A673 (cell line): ENCODE data around the gene SYNJ2BP. TPM values are rescaled to one million over a fixed set of nuclear protein-coding genes. Genes with fewer than 3 reads are reported as not detected.

Experiments used
- BruUV-seq: library from RNA; stranded (reverse); fragments of 400-500 nt; replicated peaks from 2 replicates; lab custom pipeline; 2021; lab: Mats Ljungman, UMichigan
- CTCF ChIA-PET: fragments of 300-600 bp; sonication (Branson Sonifier 250); formaldehyde crosslinking; loops from one replicate; lab custom pipeline; 2022; ENCODE audit warnings: antibody characterized with exemption; lab: Charles Lee
- POLR2A ChIA-PET: fragments of 300-600 bp; sonication (Branson Sonifier 250); formaldehyde crosslinking; loops from one replicate; lab custom pipeline; 2022; ENCODE audit warnings: antibody characterized with exemption; ENCODE audit not compliant: low non-redundant PET; lab: Charles Lee
- DNase-seq: peaks from one replicate; pipeline ENCODE4 v3.0.0-alpha.2; 2015; ENCODE audit warnings: low spot score
- H3K27ac ChIP-seq: fragments of 200-600 bp; sonication (generic); 2 replicates; pipeline ENCODE4 v1.5.1; 2016; ENCODE audit warnings: mixed run types, low read depth, mild to moderate bottlenecking, mixed read lengths, antibody characterized with exemption, low read length; ENCODE audit not compliant: poor library complexity, severe bottlenecking
- H3K27me3 ChIP-seq: fragments of 200-600 bp; sonication (generic); replicated peaks from 2 replicates; pipeline ENCODE4 v1.6.1; 2017; ENCODE audit warnings: mixed run types, low read depth, mild to moderate bottlenecking, mixed read lengths, antibody characterized with exemption, low read length; ENCODE audit not compliant: insufficient read depth, poor library complexity
- H3K36me3 ChIP-seq: fragments of 200-600 bp; sonication (generic); 2 replicates; pipeline ENCODE4 v1.6.1; 2016; ENCODE audit warnings: mixed run types, mild to moderate bottlenecking, mixed read lengths, antibody characterized with exemption, low read length; ENCODE audit not compliant: insufficient read depth, poor library complexity, severe bottlenecking
- H3K4me1 ChIP-seq: fragments of 200-600 bp; sonication (generic); 2 replicates; pipeline ENCODE4 v1.6.1; 2017; ENCODE audit warnings: mixed run types, mild to moderate bottlenecking, mixed read lengths, antibody characterized with exemption, low read length; ENCODE audit not compliant: insufficient read depth, poor library complexity, severe bottlenecking
- H3K4me3 ChIP-seq: fragments of 200-600 bp; sonication (generic); 2 replicates; pipeline ENCODE4 v1.5.1; 2016; ENCODE audit warnings: low read depth, mixed run types, mild to moderate bottlenecking, mixed read lengths, low read length; ENCODE audit not compliant: poor library complexity, severe bottlenecking
- H3K9me3 ChIP-seq: fragments of 200-600 bp; sonication (generic); 2 replicates; pipeline ENCODE4 v1.6.1; 2016; ENCODE audit warnings: mixed run types, low read depth, mild to moderate bottlenecking, mixed read lengths, antibody characterized with exemption, low read length; ENCODE audit not compliant: poor library complexity, severe bottlenecking
- CTCF ChIP-seq: fragments of 300-800, 200-600 bp; sonication (generic); conservative IDR thresholded peaks from 2 replicates; pipeline ENCODE4 v1.5.1; 2017; ENCODE audit warnings: low read depth, mild to moderate bottlenecking, antibody characterized with exemption, low read length, moderate library complexity, mixed read lengths
- EZH2 ChIP-seq: fragments of 200-600 bp; sonication (generic); IDR thresholded peaks from 2 replicates; pipeline ENCODE4 v1.6.1; 2017; ENCODE audit warnings: borderline replicate concordance, low read depth, mild to moderate bottlenecking, mixed read lengths, antibody characterized with exemption, low read length; ENCODE audit not compliant: poor library complexity, severe bottlenecking
- intact Hi-C: fragments of 100-400 bp; cut with micrococcal nuclease; formaldehyde crosslinking; loops from one replicate; pipeline ENCODE4 v1.10.0; 2022; ENCODE audit not compliant: unreplicated experiment
- total RNA-seq: library from RNA; stranded (reverse); gene quantifications from 2 replicates; pipeline ENCODE4 v1.2.3, GENCODE V29; 2021

Gene SYNJ2BP
- total RNA-seq, 1 experiment from 2014 or later = 27.7 TPM

- no peak for TF ChIP-seq CTCF
- no peak for TF ChIP-seq EZH2
- no TSS peak for BruUV-seq
- CTCF ChIA-PET = no interaction called here
- Histone ChIP-seq H3K27ac (no peak overlapping the region), H3K36me3 (no peaks in the 10 kb centered on the region), H3K9me3 (no peaks in the 10 kb centered on the region), H3K4me1 (no peaks in the 10 kb centered on the region), H3K27me3 (peaks cover under 1% of the 10 kb centered on the region), H3K4me3 (no peak overlapping the region)
- POLR2A ChIA-PET = no interaction called here
- intact Hi-C loops = no loop called here
- no peak for DNase-seq
Measured at GRCh38 chr14:70448633-70449340, 31.9 kb upstream of the SYNJ2BP start.

GRCh38 chr14:70442750-70443149 is 25.9 kb upstream of the SYNJ2BP start:
- TF ChIP-seq CTCF = no peak
- TF ChIP-seq EZH2 = no peak
- Histone ChIP-seq H3K4me1 (no peaks in the 10 kb centered on the region), H3K36me3 (no peaks in the 10 kb centered on the region), H3K9me3 (peaks cover 17% of the 10 kb centered on the region), H3K4me3 (no peak overlapping the region), H3K27ac (no peak overlapping the region), H3K27me3 (no peaks in the 10 kb centered on the region)
- no peak for DNase-seq
- BruUV-seq = no TSS peak
- intact Hi-C loops = no loop called here
- CTCF ChIA-PET = no interaction called here
- POLR2A ChIA-PET = no interaction called here

- Histone ChIP-seq H3K36me3 (no peaks in the 10 kb centered on the region), H3K4me1 (no peaks in the 10 kb centered on the region), H3K9me3 (peaks cover 17% of the 10 kb centered on the region), H3K27ac (no peak overlapping the region), H3K27me3 (no peaks in the 10 kb centered on the region), H3K4me3 (no peak overlapping the region)
- no TSS peak for BruUV-seq
- intact Hi-C loops = no loop called here
- POLR2A ChIA-PET = no interaction called here
- no peak for DNase-seq
- TF ChIP-seq CTCF = no peak
- no peak for TF ChIP-seq EZH2
- CTCF ChIA-PET = no interaction called here
Measured at GRCh38 chr14:70441641-70442040, 24.8 kb upstream of the SYNJ2BP start.
